Keratinocyte (primary cell): ENCODE results near the gene TGFBI. TPM values are rescaled to one million over a fixed set of nuclear protein-coding genes. Genes with fewer than 3 reads are reported as not detected.

Experiments used
- DNase-seq: peaks from one replicate; pipeline ENCODE4 v3.0.0-alpha.2; 2011; ENCODE audit warnings: low read depth, missing footprints, low spot score
- FAIRE-seq: peaks from 2 replicates; lab custom pipeline; 2011; peaks lifted over from hg19 to GRCh38; lab: Jason Lieb, UNC
- H2AFZ ChIP-seq: 2 replicates; pipeline ENCODE4 v1.6.0; 2012; ENCODE audit warnings: low read length, control low read depth, inconsistent platforms; ENCODE audit not compliant: control insufficient read depth
- H3K27ac ChIP-seq: 2 replicates; pipeline ENCODE4 v1.5.1; 2011; ENCODE audit warnings: low read length; ENCODE audit not compliant: control insufficient read depth, insufficient read depth
- H3K27me3 ChIP-seq: 3 replicates; pipeline ENCODE4 v1.6.0; 2011; ENCODE audit warnings: low read length; ENCODE audit not compliant: control insufficient read depth, insufficient read depth; ENCODE audit errors: extremely low read depth
- H3K36me3 ChIP-seq, 2 experiments: 2 replicates in 1 of 2; 3 replicates in 1 of 2; pipeline ENCODE4 v1.5.1; 2011; ENCODE audit warnings: low read length in 2 of 2, mild to moderate bottlenecking in 1 of 2; ENCODE audit not compliant: control insufficient read depth in 2 of 2, insufficient read depth in 2 of 2; ENCODE audit errors: extremely low read depth in 1 of 2
- H3K4me1 ChIP-seq: 3 replicates; pipeline ENCODE4 v1.5.1; 2011; ENCODE audit warnings: low read length; ENCODE audit not compliant: control insufficient read depth, insufficient read depth; ENCODE audit errors: extremely low read depth
- H3K4me2 ChIP-seq: 3 replicates; pipeline ENCODE4 v1.6.0; 2011; ENCODE audit warnings: low read depth, low read length; ENCODE audit not compliant: control insufficient read depth, insufficient read depth; ENCODE audit errors: extremely low read depth
- H3K4me3 ChIP-seq, 3 experiments: fragments of 200-600 bp in 1 of 3; sonication (generic) in 1 of 3; 2 replicates in 2 of 3; 3 replicates in 1 of 3; pipeline ENCODE4 v1.5.1; 2011 to 2016; ENCODE audit warnings: low read length in 3 of 3, mild to moderate bottlenecking in 3 of 3, control low read depth in 2 of 3, inconsistent platforms in 1 of 3, low read depth in 1 of 3, mixed read lengths in 1 of 3, mixed run types in 1 of 3, moderate library complexity in 1 of 3; ENCODE audit not compliant: control insufficient read depth in 2 of 3, insufficient read depth in 2 of 3; ENCODE audit errors: extremely low read depth in 1 of 3
- H3K79me2 ChIP-seq: 2 replicates; pipeline ENCODE4 v1.6.0; 2012; ENCODE audit warnings: low read length; ENCODE audit not compliant: control insufficient read depth, insufficient read depth
- H3K9ac ChIP-seq: 3 replicates; pipeline ENCODE4 v1.6.0; 2011; ENCODE audit warnings: low read length; ENCODE audit not compliant: control insufficient read depth, insufficient read depth; ENCODE audit errors: extremely low read depth
- H3K9me1 ChIP-seq: 3 replicates; pipeline ENCODE4 v1.6.0; 2011; ENCODE audit warnings: low read length; ENCODE audit not compliant: control insufficient read depth, insufficient read depth; ENCODE audit errors: extremely low read depth
- H3K9me3 ChIP-seq: 2 replicates; pipeline ENCODE4 v1.5.1; 2012; ENCODE audit warnings: low read depth, low read length; ENCODE audit not compliant: control insufficient read depth
- H4K20me1 ChIP-seq: 3 replicates; pipeline ENCODE4 v1.6.0; 2011; ENCODE audit warnings: low read length; ENCODE audit not compliant: control insufficient read depth, insufficient read depth; ENCODE audit errors: extremely low read depth
- EZH2 ChIP-seq: IDR thresholded peaks from one replicate; pipeline ENCODE4 v1.6.1; 2012; ENCODE audit warnings: inconsistent platforms, mild to moderate bottlenecking, low read length, moderate library complexity
- dilution Hi-C: fragments of 300-500 bp; cut with MboI; formaldehyde crosslinking; loops from one replicate; pipeline ENCODE4 v1.7.0; 2020; ENCODE audit warnings: low sequenced_read_pairs; ENCODE audit not compliant: extremely low pct_ligation_motif_present
- polyA plus RNA-seq, 5 experiments: library from polyadenylated mRNA; depleted of rRNA in 3 of 5; stranded (reverse) in 3 of 5; stranded (forward) in 1 of 5; unstranded in 1 of 5; fragments of >200 nt; gene quantifications; 1 replicate in 1 of 5; 2 replicates in 3 of 5; 3 replicates in 1 of 5; pipeline versions ENCODE4 v1.2.1 to v1.2.3, GENCODE V29; 2011 to 2012; ENCODE audit warnings: missing spikeins in 2 of 5, low read depth in 1 of 5, low replicate concordance in 1 of 5
- TF ChIP-seq, protein P1 (sequence below), 3 experiments: IDR thresholded peaks in 1 of 3; conservative IDR thresholded peaks in 1 of 3; optimal IDR thresholded peaks in 1 of 3; 2 replicates in 2 of 3; 3 replicates in 1 of 3; pipeline versions ENCODE3 to v1.5.1; 2011; ENCODE audit warnings: low read length in 3 of 3, mild to moderate bottlenecking in 3 of 3, moderate library complexity in 2 of 3, control low read depth in 1 of 3, inconsistent platforms in 1 of 3; ENCODE audit not compliant: insufficient read depth in 2 of 3; ENCODE audit errors: extremely low read depth in 1 of 3

Gene TGFBI
- polyA plus RNA-seq, 1 donor (not counting 4 experiments of a cell fraction or from before 2014, with no cell fraction given): 270 TPM

GRCh38 chr5:136000147-136000546, 28.6 kb upstream of the TGFBI start:
- H3K4me2 ChIP-seq: no peak overlapping the region
- no peak overlapping the region for H2AFZ ChIP-seq
- no peaks in the 10 kb centered on the region for H4K20me1 ChIP-seq
- no peaks in the 10 kb centered on the region for H3K9me1 ChIP-seq
- DNase-seq: no peak
- H3K4me3 ChIP-seq: no peak overlapping the region
- H3K27ac ChIP-seq: no peak overlapping the region
- no peaks in the 10 kb centered on the region for H3K36me3 ChIP-seq
- no peaks in the 10 kb centered on the region for H3K9me3 ChIP-seq
- H3K4me1 ChIP-seq: peaks cover 10% of the 10 kb centered on the region
- no peak overlapping the region for H3K9ac ChIP-seq
- H3K79me2 ChIP-seq: no peaks in the 10 kb centered on the region
- FAIRE-seq: no peak
- TF ChIP-seq EZH2: no peak
- TF ChIP-seq, protein P1, sequence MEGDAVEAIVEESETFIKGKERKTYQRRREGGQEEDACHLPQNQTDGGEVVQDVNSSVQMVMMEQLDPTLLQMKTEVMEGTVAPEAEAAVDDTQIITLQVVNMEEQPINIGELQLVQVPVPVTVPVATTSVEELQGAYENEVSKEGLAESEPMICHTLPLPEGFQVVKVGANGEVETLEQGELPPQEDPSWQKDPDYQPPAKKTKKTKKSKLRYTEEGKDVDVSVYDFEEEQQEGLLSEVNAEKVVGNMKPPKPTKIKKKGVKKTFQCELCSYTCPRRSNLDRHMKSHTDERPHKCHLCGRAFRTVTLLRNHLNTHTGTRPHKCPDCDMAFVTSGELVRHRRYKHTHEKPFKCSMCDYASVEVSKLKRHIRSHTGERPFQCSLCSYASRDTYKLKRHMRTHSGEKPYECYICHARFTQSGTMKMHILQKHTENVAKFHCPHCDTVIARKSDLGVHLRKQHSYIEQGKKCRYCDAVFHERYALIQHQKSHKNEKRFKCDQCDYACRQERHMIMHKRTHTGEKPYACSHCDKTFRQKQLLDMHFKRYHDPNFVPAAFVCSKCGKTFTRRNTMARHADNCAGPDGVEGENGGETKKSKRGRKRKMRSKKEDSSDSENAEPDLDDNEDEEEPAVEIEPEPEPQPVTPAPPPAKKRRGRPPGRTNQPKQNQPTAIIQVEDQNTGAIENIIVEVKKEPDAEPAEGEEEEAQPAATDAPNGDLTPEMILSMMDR (optimal IDR thresholded peaks at IDR 0.05 in 1 of 3, IDR thresholded peaks at IDR 0.05 in 1 of 3, conservative IDR thresholded peaks at IDR 0.05 in 1 of 3; ENCODE audit: extremely low read depth in 1 of 3, insufficient read depth in 2 of 3, low read length in 3 of 3): no peak
- no peaks in the 10 kb centered on the region for H3K27me3 ChIP-seq
- dilution Hi-C loops: no loop called here

DNA sequence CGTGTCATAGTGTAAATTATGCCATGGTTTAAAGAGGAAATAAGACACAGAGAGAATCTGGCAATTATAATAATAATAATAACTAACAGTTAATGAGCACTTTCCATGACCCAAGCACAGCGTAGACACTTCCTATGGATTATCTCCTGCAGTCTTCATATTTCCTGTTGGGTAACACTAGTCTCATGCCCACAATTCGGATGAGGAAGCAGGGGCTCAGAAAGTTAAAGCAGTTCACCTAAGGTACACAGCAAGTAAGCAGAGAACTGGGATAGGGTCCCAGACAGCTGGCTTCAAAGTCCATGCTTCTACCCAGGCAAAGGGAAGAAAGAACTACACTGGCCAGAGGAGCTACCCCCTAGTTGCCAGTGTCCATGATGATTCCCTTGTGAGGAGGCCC, 27.9 kb upstream of the TGFBI start:
- FAIRE-seq (no peak), DNase-seq (no peak)
- no peaks in the 10 kb centered on the region for H3K79me2 ChIP-seq
- no peaks in the 10 kb centered on the region for H3K27me3 ChIP-seq
- H3K4me1 ChIP-seq: peaks cover 17% of the 10 kb centered on the region
- no peak overlapping the region for H3K4me3 ChIP-seq
- H3K27ac ChIP-seq: no peak overlapping the region
- H2AFZ ChIP-seq: no peak overlapping the region
- no peak for TF ChIP-seq EZH2
- TF ChIP-seq, protein P1 (optimal IDR thresholded peaks at IDR 0.05 in 1 of 3, IDR thresholded peaks at IDR 0.05 in 1 of 3, conservative IDR thresholded peaks at IDR 0.05 in 1 of 3; ENCODE audit: extremely low read depth in 1 of 3, insufficient read depth in 2 of 3, low read length in 3 of 3): no peak
- H3K9me3 ChIP-seq: no peaks in the 10 kb centered on the region
- H3K36me3 ChIP-seq: no peaks in the 10 kb centered on the region
- H4K20me1 ChIP-seq: no peaks in the 10 kb centered on the region
- dilution Hi-C loops: no loop called here
- H3K9ac ChIP-seq: no peak overlapping the region
- H3K4me2 ChIP-seq: no peak overlapping the region
- no peaks in the 10 kb centered on the region for H3K9me1 ChIP-seq
